Choroid plexus epithelial cell (primary cell): ENCODE results near the gene SOX5.
"Not testable (repeated sequence)": the region's sequence is repeated elsewhere in the genome, so short reads cannot be mapped to it uniquely, and the experiment has no call there.

Experiments
- DNase-seq: peaks from one replicate; pipeline ENCODE4 v3.0.0-alpha.2; 2010; ENCODE audit warnings: low read depth
- H3K4me3 ChIP-seq: 2 replicates; pipeline ENCODE4 v1.5.1; 2011; ENCODE audit warnings: low read depth, mild to moderate bottlenecking, control low read depth, low read length, moderate library complexity
- TF ChIP-seq, protein P1 (sequence below): conservative IDR thresholded peaks from 2 replicates; pipeline ENCODE4 v1.5.1; 2011; ENCODE audit warnings: low read depth, mild to moderate bottlenecking, control low read depth, inconsistent platforms, low read length, moderate library complexity

The SOX5 gene

GRCh38 chr12:23880988-23881387, 68.5 kb downstream of the SOX5 start:
- TF ChIP-seq, protein P1, sequence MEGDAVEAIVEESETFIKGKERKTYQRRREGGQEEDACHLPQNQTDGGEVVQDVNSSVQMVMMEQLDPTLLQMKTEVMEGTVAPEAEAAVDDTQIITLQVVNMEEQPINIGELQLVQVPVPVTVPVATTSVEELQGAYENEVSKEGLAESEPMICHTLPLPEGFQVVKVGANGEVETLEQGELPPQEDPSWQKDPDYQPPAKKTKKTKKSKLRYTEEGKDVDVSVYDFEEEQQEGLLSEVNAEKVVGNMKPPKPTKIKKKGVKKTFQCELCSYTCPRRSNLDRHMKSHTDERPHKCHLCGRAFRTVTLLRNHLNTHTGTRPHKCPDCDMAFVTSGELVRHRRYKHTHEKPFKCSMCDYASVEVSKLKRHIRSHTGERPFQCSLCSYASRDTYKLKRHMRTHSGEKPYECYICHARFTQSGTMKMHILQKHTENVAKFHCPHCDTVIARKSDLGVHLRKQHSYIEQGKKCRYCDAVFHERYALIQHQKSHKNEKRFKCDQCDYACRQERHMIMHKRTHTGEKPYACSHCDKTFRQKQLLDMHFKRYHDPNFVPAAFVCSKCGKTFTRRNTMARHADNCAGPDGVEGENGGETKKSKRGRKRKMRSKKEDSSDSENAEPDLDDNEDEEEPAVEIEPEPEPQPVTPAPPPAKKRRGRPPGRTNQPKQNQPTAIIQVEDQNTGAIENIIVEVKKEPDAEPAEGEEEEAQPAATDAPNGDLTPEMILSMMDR, result no peak
- no peak for DNase-seq
- no peak overlapping the region for H3K4me3 ChIP-seq

- not testable (repeated sequence) for DNase-seq
Observed at GRCh38 chr12:23876618-23877017, 72.9 kb downstream of the SOX5 start.

DNA sequence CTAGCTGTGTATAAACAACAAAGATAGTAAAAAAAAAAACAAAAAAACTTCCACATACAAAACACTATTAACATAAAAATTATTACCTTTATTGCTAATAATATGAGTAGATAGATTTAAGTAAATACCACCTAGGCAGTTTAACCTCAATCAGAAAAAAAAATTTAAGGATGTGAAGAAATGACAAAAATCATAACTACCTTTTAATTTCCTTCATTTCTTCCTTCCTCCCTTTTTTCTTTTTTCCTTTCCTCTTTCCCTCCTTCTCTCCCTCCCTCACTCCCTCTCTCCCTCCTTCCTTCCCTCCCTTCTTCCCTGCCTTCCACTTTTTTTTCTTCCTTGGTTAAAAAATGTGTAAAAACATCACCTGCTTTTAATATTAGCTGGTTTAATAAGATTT, 81.7 kb downstream of the SOX5 start:
- DNase-seq, result no peak
- TF ChIP-seq, protein P1, result no peak
- H3K4me3 ChIP-seq, result no peak overlapping the region

More at GRCh38 chr12:23876618-23877017, 72.9 kb downstream of the SOX5 start:
- H3K4me3 ChIP-seq, result not testable (repeated sequence)

DNA sequence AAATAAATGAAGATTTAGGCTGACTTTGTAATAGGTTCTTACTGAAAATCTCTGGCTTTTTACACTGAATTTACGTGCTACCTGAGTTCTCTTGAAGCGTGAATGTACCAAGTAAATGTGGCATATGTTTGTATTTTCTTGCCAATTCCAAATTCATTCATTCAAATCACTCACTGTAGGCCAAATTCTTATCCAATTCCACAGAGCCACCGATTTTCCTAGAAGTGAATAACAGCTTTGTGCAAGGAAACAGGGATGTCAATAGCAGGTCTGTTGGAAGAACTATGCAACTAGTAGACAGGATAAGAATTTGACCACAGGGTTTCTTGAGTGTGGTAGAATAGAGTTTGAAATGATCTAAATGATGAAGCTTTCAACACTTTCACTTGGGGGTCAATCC, 86.8 kb downstream of the SOX5 start:
- DNase-seq, result no peak
- TF ChIP-seq, protein P1, result no peak
- H3K4me3 ChIP-seq, result no peak overlapping the region

GRCh38 chr12:23860019-23860418, 89.5 kb downstream of the SOX5 start:
- TF ChIP-seq, protein P1, result no peak
- no peak for DNase-seq
- H3K4me3 ChIP-seq, result no peak overlapping the region

DNA sequence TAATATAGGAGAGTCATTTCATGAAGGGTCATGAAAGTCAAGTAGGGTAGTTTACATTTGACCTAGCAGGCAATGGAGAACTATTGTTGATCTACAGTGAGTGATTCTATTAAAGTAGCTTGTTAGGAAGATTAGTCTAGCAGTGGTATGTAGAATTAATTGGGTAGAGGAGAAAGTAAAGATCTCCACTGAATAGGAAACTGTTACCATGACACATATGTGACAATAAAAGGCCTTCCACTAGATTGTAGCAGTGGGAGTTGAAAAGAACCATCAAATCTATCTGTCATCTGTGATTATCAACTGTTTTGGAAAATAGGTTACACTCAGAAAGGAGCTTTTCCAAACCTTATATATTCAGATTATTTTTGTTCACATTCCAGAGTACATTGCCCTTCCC, 92.3 kb downstream of the SOX5 start:
- no peak for DNase-seq
- H3K4me3 ChIP-seq, result no peak overlapping the region
- TF ChIP-seq, protein P1, result no peak

DNA sequence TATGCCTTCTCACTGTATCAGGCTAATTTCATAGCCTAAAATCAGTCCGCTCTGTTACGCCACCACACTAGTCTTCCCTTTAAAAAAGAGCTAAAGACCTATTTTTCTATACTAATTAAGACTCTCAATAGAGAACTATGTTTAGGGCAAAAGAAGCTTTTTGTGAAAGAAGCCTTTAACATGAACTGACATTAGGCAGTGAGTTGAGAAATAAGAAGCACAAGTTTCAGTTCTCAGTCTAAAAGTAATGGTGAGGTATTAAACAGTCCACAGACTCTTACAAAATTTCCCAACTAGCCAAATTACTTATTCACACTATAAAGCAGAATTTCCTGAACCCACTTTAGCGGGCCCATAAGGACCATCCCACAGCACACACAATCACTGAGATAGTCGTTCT, 93.7 kb downstream of the SOX5 start:
- no peak overlapping the region for H3K4me3 ChIP-seq
- TF ChIP-seq, protein P1, result no peak
- no peak for DNase-seq

DNA sequence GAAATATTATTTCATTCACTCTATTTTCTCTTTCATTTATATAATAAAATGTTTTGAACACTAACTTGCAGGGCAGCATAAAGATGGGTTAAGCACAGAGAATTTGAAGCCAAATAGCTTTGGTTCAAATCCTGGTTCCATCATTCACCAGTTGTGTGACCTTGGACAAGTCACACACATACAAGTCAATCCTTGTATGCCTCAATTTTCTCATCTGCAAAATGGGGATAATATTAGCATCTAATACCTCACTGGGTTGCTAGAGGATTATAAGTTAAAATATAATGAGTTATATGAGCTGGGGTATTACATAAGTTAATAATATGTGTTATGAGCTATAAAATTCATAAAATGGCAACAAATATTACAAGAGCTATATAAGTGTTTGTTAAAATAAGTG, 94.9 kb downstream of the SOX5 start:
- no peak for DNase-seq
- TF ChIP-seq, protein P1, result no peak
- no peak overlapping the region for H3K4me3 ChIP-seq
